Esophagus muscularis mucosa (tissue), 4 donors: ENCODE measurements around the gene BRCA1.
"Not testable (repeated sequence)": the region's sequence is repeated elsewhere in the genome, so short reads cannot be mapped to it uniquely, and the experiment has no call there.

Experiments
- EP300 ChIP-seq: sonication (generic); formaldehyde crosslinking; IDR thresholded peaks from one replicate; pipeline ENCODE4 v1.6.1; 2017; ENCODE audit warnings: antibody characterized with exemption
- POLR2AphosphoS5 ChIP-seq, 2 donors: sonication (generic); formaldehyde crosslinking; IDR thresholded peaks; one replicate each; pipeline ENCODE4 v1.6.1; 2017; ENCODE audit warnings: antibody characterized with exemption in 2 of 2
- TF ChIP-seq, protein P1 (sequence below), 3 experiments: fragments of 200-600 bp in 2 of 3; fragments of 450-650 bp in 1 of 3; sonication (generic) in 2 of 3; IDR thresholded peaks; one replicate each; pipeline ENCODE4 v1.5.1; 2017 to 2019; ENCODE audit warnings: antibody characterized with exemption in 3 of 3, mild to moderate bottlenecking in 2 of 3, moderate library complexity in 1 of 3

DNA sequence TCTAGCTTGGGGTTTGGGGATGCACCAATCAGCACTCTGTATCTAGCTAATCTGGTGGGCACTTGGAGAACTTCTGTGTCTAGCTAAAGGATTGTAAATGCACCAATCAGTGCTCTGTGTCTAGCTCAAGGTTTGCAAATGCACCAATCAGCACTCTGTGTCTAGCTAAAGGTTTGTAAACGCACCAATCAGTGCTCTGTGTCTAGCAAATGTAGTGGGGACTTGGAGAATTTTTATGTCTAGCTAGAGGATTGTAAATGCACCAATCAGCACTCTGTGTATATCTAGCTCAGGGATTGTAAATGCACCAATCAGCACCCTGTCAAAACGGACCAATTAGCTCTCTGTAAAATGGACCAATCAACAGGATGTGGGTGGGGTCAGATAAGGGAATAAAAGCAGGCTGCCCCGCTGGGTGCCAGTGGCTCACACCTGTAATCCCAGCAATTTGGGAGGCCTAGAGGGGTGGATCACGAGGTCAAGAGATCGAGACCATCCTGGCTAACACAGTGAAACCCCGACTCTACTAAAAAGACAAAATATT, 2.2 kb upstream of the BRCA1 start:
- TF ChIP-seq, protein P1, sequence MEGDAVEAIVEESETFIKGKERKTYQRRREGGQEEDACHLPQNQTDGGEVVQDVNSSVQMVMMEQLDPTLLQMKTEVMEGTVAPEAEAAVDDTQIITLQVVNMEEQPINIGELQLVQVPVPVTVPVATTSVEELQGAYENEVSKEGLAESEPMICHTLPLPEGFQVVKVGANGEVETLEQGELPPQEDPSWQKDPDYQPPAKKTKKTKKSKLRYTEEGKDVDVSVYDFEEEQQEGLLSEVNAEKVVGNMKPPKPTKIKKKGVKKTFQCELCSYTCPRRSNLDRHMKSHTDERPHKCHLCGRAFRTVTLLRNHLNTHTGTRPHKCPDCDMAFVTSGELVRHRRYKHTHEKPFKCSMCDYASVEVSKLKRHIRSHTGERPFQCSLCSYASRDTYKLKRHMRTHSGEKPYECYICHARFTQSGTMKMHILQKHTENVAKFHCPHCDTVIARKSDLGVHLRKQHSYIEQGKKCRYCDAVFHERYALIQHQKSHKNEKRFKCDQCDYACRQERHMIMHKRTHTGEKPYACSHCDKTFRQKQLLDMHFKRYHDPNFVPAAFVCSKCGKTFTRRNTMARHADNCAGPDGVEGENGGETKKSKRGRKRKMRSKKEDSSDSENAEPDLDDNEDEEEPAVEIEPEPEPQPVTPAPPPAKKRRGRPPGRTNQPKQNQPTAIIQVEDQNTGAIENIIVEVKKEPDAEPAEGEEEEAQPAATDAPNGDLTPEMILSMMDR (IDR thresholded peaks at IDR 0.05) = not testable (repeated sequence)
- not testable (repeated sequence) for TF ChIP-seq EP300; POLR2AphosphoS5 (IDR thresholded peaks at IDR 0.05)
